ENCODE results near the gene PLCG1. TPM values are rescaled to one million over a fixed set of nuclear protein-coding genes. Genes with fewer than 3 reads are reported as not detected.
"Not testable (repeated sequence)": the region's sequence is repeated elsewhere in the genome, so short reads cannot be mapped to it uniquely, and the experiment has no call there.

Gene PLCG1
- total RNA-seq, 1 experiment from 2014 or later = 33.2 TPM

- Mint-ChIP-seq H3K9me3 (ENCODE audit: unreplicated experiment) (no peaks in the 10 kb centered on the region), H3K36me3 (ENCODE audit: insufficient read depth, unreplicated experiment) (peaks cover 78% of the 10 kb centered on the region)
- CTCF ChIA-PET = interaction anchor here (0.8 to 2.3 kb wide), 3 partner anchors 48 to 420 kb away, joined by 3 to 6 read pairs (median 3); no protein-coding TSS in a partner anchor
Observed at GRCh38 chr20:41124451-41125094, 12.8 kb upstream of the PLCG1 start.

GRCh38 chr20:41125530-41126457 is 11.5 kb upstream of the PLCG1 start:
- peaks cover 76% of the 10 kb centered on the region for H3K36me3 Mint-ChIP-seq (ENCODE audit: insufficient read depth, unreplicated experiment)
- POLR2A ChIA-PET = interaction anchor here (0.7 to 1.0 kb wide), 2 partner anchors 135 to 204 kb away, joined by 3 to 4 read pairs; no protein-coding TSS in a partner anchor
- no peak for TF ChIP-seq CTCF (IDR thresholded peaks at IDR 0.05; ENCODE audit: unreplicated experiment)
- intact Hi-C loops (cut with micrococcal nuclease) = no loop called here
- no peaks in the 10 kb centered on the region for H3K4me1 Mint-ChIP-seq (ENCODE audit: insufficient read depth, unreplicated experiment)
- peak overlapping the region; percentile 28 for H3K27ac Mint-ChIP-seq (ENCODE audit: low read depth, unreplicated experiment)
- BruUV-seq (replicated peaks) = no TSS peak
- H3K4me3 Mint-ChIP-seq (ENCODE audit: unreplicated experiment) = no peak overlapping the region
- H3K9me3 Mint-ChIP-seq (ENCODE audit: unreplicated experiment) = no peaks in the 10 kb centered on the region
- DNase-seq (ENCODE audit: unreplicated experiment) = no peak
- H3K27me3 Mint-ChIP-seq (ENCODE audit: insufficient read depth, unreplicated experiment) = no peaks in the 10 kb centered on the region
- CTCF ChIA-PET = interaction anchor here (0.6 to 2.3 kb wide), 5 partner anchors 22 to 421 kb away, joined by 3 to 6 read pairs (median 3); partner anchors contain the start of gene LPIN3

More at GRCh38 chr20:41124451-41125094, 12.8 kb upstream of the PLCG1 start:
- DNase-seq (ENCODE audit: unreplicated experiment) = no peak
- BruUV-seq (replicated peaks) = no TSS peak
- no peak overlapping the region for H3K4me3 Mint-ChIP-seq (ENCODE audit: unreplicated experiment)
- intact Hi-C loops (cut with micrococcal nuclease) = no loop called here
- H3K4me1 Mint-ChIP-seq (ENCODE audit: insufficient read depth, unreplicated experiment) = no peaks in the 10 kb centered on the region
- no peak for TF ChIP-seq CTCF (IDR thresholded peaks at IDR 0.05; ENCODE audit: unreplicated experiment)
- POLR2A ChIA-PET = no interaction called here
- no peak overlapping the region for H3K27ac Mint-ChIP-seq (ENCODE audit: low read depth, unreplicated experiment)
- H3K27me3 Mint-ChIP-seq (ENCODE audit: insufficient read depth, unreplicated experiment) = no peaks in the 10 kb centered on the region

GRCh38 chr20:41126719-41127118 is 10.6 kb upstream of the PLCG1 start:
- ChIA-PET POLR2A (interaction anchor here (0.6 to 1.0 kb wide), 4 partner anchors 11 to 216 kb away, joined by 3 to 4 read pairs (median 3); no protein-coding TSS in a partner anchor), CTCF (interaction anchor here (1.0 to 2.3 kb wide), 2 partner anchors 135 to 214 kb away, joined by 3 to 6 read pairs; partner anchors contain the start of gene LPIN3)
- no TSS peak for BruUV-seq (replicated peaks)
- intact Hi-C loops (cut with micrococcal nuclease) = no loop called here
- no peak overlapping the region for H3K4me3 Mint-ChIP-seq (ENCODE audit: unreplicated experiment)
- no peaks in the 10 kb centered on the region for H3K4me1 Mint-ChIP-seq (ENCODE audit: insufficient read depth, unreplicated experiment)
- H3K36me3 Mint-ChIP-seq (ENCODE audit: insufficient read depth, unreplicated experiment) = peaks cover 76% of the 10 kb centered on the region
- no peak for TF ChIP-seq CTCF (IDR thresholded peaks at IDR 0.05; ENCODE audit: unreplicated experiment)
- peak overlapping the region; percentile 28 for H3K27ac Mint-ChIP-seq (ENCODE audit: low read depth, unreplicated experiment)
- H3K27me3 Mint-ChIP-seq (ENCODE audit: insufficient read depth, unreplicated experiment) = no peaks in the 10 kb centered on the region
- no peak for DNase-seq (ENCODE audit: unreplicated experiment)
- H3K9me3 Mint-ChIP-seq (ENCODE audit: unreplicated experiment) = no peaks in the 10 kb centered on the region

- H3K4me3 Mint-ChIP-seq (ENCODE audit: unreplicated experiment); H3K27me3 Mint-ChIP-seq (ENCODE audit: insufficient read depth, unreplicated experiment); H3K4me1 Mint-ChIP-seq (ENCODE audit: insufficient read depth, unreplicated experiment); H3K9me3 Mint-ChIP-seq (ENCODE audit: unreplicated experiment); DNase-seq (ENCODE audit: unreplicated experiment); H3K27ac Mint-ChIP-seq (ENCODE audit: low read depth, unreplicated experiment); intact Hi-C loops (cut with micrococcal nuclease); BruUV-seq (replicated peaks): not testable (repeated sequence)
- CTCF ChIA-PET = interaction anchor here (1.0 kb wide), 1 partner anchor 165 kb away, joined by 3 read pairs; no protein-coding TSS in a partner anchor
- POLR2A ChIA-PET = interaction anchor here (1.2 kb wide), 1 partner anchor 10 kb away, joined by 3 read pairs; no protein-coding TSS in a partner anchor
- peaks cover 66% of the 10 kb centered on the region for H3K36me3 Mint-ChIP-seq (ENCODE audit: insufficient read depth, unreplicated experiment)
Observed at GRCh38 chr20:41128317-41128716, 9.0 kb upstream of the PLCG1 start.
